Neutrophil (primary cell): ENCODE results near the gene KCND2.
"Not testable (repeated sequence)": the region's sequence is repeated elsewhere in the genome, so short reads cannot be mapped to it uniquely, and the experiment has no call there.

Source experiments
- H3K27ac ChIP-seq: fragments of 200-600 bp; sonication (generic); 2 replicates; pipeline ENCODE4 v1.5.1; 2016; ENCODE audit warnings: mild to moderate bottlenecking, moderate library complexity
- H3K27me3 ChIP-seq: fragments of 200-600 bp; sonication (generic); 2 replicates; pipeline ENCODE4 v1.6.0; 2016; ENCODE audit warnings: mild to moderate bottlenecking
- H3K36me3 ChIP-seq: fragments of 200-600 bp; sonication (generic); 2 replicates; pipeline ENCODE4 v1.5.1; 2017
- H3K4me1 ChIP-seq, 2 experiments: fragments of 200-600 bp in 1 of 2; sonication (generic) in 1 of 2; 1 replicate in 1 of 2; 2 replicates in 1 of 2; pipeline versions ENCODE4 v1.5.1 to v1.6.1; 2013 to 2016; ENCODE audit warnings: low read depth in 1 of 2, low read length in 1 of 2, mild to moderate bottlenecking in 1 of 2, moderate library complexity in 1 of 2; ENCODE audit not compliant: control insufficient read depth in 1 of 2, insufficient read depth in 1 of 2
- H3K4me3 ChIP-seq, 2 experiments: fragments of 200-600 bp in 1 of 2; sonication (generic) in 1 of 2; 1 replicate in 1 of 2; 2 replicates in 1 of 2; pipeline ENCODE4 v1.5.1; 2013 to 2016; ENCODE audit warnings: low read depth in 1 of 2, low read length in 1 of 2, mild to moderate bottlenecking in 1 of 2, moderate library complexity in 1 of 2
- H3K9me3 ChIP-seq: fragments of 200-600 bp; sonication (generic); 2 replicates; pipeline ENCODE4 v1.5.1; 2016
- TF ChIP-seq, protein P1 (sequence below): fragments of 200-600 bp; sonication (generic); IDR thresholded peaks from 2 replicates; pipeline ENCODE4 v1.5.1; 2016; ENCODE audit warnings: antibody characterized with exemption

KCND2 gene

DNA sequence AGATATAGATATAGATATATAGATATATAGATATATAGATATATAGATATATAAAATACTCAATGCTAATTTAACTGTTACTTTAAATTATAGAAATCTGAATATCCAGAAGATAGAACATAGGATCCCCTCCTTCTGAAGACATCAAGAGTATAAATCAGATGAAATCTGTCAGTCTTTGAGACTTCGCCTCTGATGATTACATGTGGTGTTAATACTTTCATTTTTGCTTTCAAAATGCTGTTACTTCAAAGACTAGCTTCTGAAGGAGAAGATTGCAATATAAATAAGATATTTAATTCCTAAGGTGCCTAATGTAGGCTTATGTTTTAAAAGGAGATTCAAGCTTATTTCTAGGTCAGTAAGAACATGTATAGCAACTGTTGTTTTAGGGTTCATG is 404.6 kb downstream of the KCND2 start:
- peaks cover 56% of the 10 kb centered on the region for H3K27me3 ChIP-seq
- H3K9me3 ChIP-seq = no peaks in the 10 kb centered on the region
- peaks cover 0 to 9% of the 10 kb centered on the region in 2 experiments for H3K4me1 ChIP-seq
- no peak overlapping the region for H3K27ac ChIP-seq
- TF ChIP-seq, protein P1, sequence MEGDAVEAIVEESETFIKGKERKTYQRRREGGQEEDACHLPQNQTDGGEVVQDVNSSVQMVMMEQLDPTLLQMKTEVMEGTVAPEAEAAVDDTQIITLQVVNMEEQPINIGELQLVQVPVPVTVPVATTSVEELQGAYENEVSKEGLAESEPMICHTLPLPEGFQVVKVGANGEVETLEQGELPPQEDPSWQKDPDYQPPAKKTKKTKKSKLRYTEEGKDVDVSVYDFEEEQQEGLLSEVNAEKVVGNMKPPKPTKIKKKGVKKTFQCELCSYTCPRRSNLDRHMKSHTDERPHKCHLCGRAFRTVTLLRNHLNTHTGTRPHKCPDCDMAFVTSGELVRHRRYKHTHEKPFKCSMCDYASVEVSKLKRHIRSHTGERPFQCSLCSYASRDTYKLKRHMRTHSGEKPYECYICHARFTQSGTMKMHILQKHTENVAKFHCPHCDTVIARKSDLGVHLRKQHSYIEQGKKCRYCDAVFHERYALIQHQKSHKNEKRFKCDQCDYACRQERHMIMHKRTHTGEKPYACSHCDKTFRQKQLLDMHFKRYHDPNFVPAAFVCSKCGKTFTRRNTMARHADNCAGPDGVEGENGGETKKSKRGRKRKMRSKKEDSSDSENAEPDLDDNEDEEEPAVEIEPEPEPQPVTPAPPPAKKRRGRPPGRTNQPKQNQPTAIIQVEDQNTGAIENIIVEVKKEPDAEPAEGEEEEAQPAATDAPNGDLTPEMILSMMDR = no peak
- no peak overlapping the region for H3K4me3 ChIP-seq
- no peaks in the 10 kb centered on the region for H3K36me3 ChIP-seq

DNA sequence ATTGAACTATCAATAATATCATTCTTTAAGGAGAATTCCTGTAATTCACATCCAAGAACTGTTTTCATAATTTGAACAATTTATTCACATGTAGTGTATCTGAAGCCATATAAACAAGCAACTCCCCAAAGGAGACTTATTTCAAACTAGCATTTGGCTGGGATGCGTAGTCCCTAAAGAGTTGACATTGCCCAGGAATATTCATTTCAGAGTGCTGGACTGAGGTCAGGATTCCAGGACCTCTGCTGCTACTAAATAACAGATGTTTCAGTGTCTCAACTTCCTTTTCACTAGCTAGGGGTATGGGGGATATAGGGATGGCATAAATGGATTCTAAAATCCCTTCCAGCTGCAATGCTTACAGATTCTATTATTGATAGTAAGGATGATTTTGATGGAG is 408.0 kb downstream of the KCND2 start:
- no peak overlapping the region for H3K27ac ChIP-seq
- H3K27me3 ChIP-seq = peaks cover 85% of the 10 kb centered on the region
- H3K4me3 ChIP-seq = no peak overlapping the region
- no peaks in the 10 kb centered on the region for H3K9me3 ChIP-seq
- no peaks in the 10 kb centered on the region for H3K36me3 ChIP-seq
- TF ChIP-seq, protein P1 = no peak
- peaks cover 0 to 9% of the 10 kb centered on the region in 2 experiments for H3K4me1 ChIP-seq

DNA sequence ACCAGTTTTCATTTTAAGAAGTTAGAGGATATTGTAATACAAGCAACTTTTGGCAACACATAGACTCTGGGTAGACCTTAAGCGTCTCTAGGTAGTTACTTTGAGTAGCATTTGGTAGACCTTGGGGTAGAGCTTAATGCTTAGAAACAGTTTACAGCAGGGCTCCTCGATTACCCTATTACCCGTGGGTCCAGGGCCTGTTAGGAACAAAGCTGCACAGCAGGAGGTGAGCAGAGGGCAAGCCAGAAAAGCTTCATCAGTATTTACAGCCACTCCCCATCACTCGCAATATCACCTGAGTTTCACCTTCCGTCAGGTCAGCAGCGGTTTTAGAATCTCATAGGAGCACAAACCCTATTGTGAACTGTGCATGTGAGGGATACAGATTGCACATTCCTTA is 411.5 kb downstream of the KCND2 start:
- Histone ChIP-seq H3K4me3 (no peak overlapping the region), H3K27me3 (peaks cover 71% of the 10 kb centered on the region), H3K4me1 (peaks cover 0 to 9% of the 10 kb centered on the region in 2 experiments), H3K36me3 (no peaks in the 10 kb centered on the region), H3K27ac (no peak overlapping the region), H3K9me3 (no peaks in the 10 kb centered on the region)
- TF ChIP-seq, protein P1 = no peak

DNA sequence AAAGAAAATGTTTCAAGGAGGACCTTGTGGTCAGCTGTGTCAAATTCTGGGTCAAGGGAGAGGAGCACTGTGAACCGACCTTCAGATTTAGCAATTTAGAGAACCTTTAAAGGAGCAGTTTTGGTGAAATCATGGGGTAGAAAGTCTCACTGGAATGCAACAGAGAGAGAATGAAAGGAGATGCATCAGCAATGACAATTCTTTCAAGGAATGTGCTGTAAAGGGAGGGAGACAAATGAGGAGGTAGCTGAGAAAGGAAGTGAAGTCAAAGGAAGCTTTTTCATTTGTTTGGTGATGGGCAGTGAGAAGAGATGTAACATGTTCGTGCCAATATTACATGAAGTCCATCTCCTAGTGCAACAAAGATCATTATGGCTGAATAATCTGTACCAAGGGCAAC is 418.9 kb downstream of the KCND2 start:
- H3K27ac ChIP-seq = no peak overlapping the region
- no peak overlapping the region for H3K4me3 ChIP-seq
- peaks cover 14% of the 10 kb centered on the region for H3K27me3 ChIP-seq
- no peaks in the 10 kb centered on the region for H3K36me3 ChIP-seq
- no peaks in the 10 kb centered on the region for H3K4me1 ChIP-seq
- TF ChIP-seq, protein P1 = no peak
- H3K9me3 ChIP-seq = no peaks in the 10 kb centered on the region

DNA sequence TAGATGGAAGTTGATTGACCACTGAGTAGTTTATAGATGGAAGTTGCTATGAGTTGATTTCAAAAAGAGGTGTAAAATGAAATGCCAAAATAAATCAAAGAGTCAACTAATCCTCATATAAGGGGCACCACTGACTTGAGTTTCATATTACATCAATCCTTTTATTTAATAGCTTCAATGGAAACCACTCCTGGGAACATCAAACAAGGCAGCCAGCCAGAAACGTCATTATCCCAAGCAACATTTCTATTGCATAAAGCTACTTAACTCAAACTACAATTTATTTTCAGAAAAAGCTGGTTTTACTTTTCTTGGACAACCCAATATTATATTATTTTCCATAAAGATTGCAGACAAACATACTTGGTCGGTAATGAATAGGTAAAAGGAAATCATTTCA is 422.9 kb downstream of the KCND2 start:
- Histone ChIP-seq H3K4me1 (no peaks in the 10 kb centered on the region), H3K27ac (no peak overlapping the region), H3K27me3 (no peaks in the 10 kb centered on the region), H3K4me3 (no peak overlapping the region), H3K9me3 (no peaks in the 10 kb centered on the region), H3K36me3 (no peaks in the 10 kb centered on the region)
- TF ChIP-seq, protein P1 = no peak

DNA sequence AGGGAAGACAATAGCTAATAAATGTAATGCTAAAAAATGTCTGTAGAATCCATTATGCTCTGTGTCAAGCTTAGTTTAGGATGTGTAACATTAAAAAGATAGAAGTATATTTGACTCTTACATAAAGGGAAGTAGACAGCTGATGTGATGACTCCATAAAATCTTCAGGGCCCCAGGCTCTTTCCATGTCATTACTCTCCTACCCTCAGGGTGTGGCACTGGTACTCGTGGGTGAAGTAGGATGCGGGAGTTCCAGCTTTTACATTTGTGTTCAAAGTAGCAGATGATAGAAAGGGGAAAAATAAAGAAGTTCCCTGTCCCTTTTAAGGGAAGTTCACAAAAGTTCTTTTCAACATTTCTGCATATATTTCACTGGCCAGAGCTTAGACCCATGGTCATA is 427.8 kb downstream of the KCND2 start:
- Histone ChIP-seq H3K4me3 (no peak overlapping the region), H3K9me3 (no peaks in the 10 kb centered on the region), H3K27ac (no peak overlapping the region), H3K27me3 (peaks cover 3% of the 10 kb centered on the region), H3K4me1 (no peaks in the 10 kb centered on the region), H3K36me3 (no peaks in the 10 kb centered on the region)
- TF ChIP-seq, protein P1 = no peak

DNA sequence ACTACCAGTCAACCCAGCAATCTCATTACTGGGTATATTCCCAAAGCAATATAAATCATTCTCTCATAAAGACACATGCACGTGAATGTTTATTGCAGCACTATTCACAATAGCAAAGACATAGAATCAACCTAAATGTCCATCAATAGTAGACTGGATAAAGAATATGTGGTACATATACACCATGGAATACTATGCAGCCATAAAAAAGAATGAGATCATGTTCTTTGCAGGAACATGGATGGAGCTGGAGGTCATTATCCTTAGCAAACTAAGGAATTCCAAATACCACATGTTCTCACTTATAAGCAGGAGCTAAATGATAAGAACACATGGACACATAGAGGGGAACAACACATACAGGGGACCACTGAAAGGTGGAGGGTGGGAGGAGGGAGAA is 429.4 kb downstream of the KCND2 start:
- H3K36me3 ChIP-seq, H3K9me3 ChIP-seq, H3K27me3 ChIP-seq, H3K4me3 ChIP-seq, H3K27ac ChIP-seq, H3K4me1 ChIP-seq: not testable (repeated sequence)
